OCI-LY1 (cell line): ENCODE results near the gene PRICKLE4.
"Not testable (repeated sequence)": the region's sequence is repeated elsewhere in the genome, so short reads cannot be mapped to it uniquely, and the experiment has no call there.

Source experiments
- EZH2 ChIP-seq: fragments of 200-600 bp; sonication (generic), shearing (Covaris generic); IDR thresholded peaks from 2 replicates; pipeline ENCODE4 v1.8.0; 2017; ENCODE audit warnings: borderline replicate concordance, mixed run types, mild to moderate bottlenecking, antibody characterized with exemption, low read length, moderate library complexity, mixed read lengths
- TF ChIP-seq, protein P1 (sequence below): fragments of 200-600 bp; sonication (generic), shearing (Covaris generic); IDR thresholded peaks from 2 replicates; pipeline ENCODE4 v1.5.1; 2017; ENCODE audit warnings: mild to moderate bottlenecking, antibody characterized with exemption, low read length, moderate library complexity, mixed read lengths

DNA sequence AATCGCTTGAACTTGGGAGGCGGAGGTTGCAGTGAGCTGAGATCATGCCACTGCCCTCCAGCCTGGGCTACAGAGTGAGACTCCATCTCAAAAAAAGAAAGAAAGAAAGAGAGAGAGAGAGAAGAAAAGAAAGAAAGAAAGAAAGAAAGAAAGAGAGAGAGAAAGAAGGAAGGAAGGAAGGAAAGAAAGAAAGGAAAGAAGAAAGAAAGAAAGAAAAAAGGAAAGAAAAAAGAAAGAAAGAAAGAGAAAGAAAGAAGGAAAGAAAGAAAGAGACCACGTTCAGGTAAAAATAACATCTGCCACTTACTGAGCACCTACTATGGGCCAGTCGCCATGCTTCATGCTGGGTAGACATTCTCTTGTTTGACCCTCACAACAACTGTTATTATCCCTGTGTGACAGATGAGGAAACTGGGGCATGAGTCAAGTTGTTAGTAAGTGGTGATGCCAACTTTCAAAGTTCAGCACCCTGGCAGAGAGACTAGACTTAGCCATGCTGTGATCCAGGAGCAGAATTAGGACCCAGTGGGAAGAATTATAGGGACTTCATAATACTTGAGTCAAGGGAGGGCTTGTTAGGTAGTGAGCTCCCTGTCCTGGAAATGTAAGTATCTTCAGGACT is 14.4 kb upstream of the PRICKLE4 start:
- TF ChIP-seq EZH2: not testable (repeated sequence)
- TF ChIP-seq, protein P1, sequence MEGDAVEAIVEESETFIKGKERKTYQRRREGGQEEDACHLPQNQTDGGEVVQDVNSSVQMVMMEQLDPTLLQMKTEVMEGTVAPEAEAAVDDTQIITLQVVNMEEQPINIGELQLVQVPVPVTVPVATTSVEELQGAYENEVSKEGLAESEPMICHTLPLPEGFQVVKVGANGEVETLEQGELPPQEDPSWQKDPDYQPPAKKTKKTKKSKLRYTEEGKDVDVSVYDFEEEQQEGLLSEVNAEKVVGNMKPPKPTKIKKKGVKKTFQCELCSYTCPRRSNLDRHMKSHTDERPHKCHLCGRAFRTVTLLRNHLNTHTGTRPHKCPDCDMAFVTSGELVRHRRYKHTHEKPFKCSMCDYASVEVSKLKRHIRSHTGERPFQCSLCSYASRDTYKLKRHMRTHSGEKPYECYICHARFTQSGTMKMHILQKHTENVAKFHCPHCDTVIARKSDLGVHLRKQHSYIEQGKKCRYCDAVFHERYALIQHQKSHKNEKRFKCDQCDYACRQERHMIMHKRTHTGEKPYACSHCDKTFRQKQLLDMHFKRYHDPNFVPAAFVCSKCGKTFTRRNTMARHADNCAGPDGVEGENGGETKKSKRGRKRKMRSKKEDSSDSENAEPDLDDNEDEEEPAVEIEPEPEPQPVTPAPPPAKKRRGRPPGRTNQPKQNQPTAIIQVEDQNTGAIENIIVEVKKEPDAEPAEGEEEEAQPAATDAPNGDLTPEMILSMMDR: not testable (repeated sequence)
